Mesodermal cell (in vitro differentiated cells): ENCODE results near the gene LAMTOR2.
"Not testable (repeated sequence)": the region's sequence is repeated elsewhere in the genome, so short reads cannot be mapped to it uniquely, and the experiment has no call there.

Experiments used
- H3K27ac ChIP-seq: 2 replicates; pipeline ENCODE4 v1.7.0; 2013; ENCODE audit warnings: mild to moderate bottlenecking, low read depth, low read length, moderate library complexity; ENCODE audit not compliant: severe bottlenecking
- H3K36me3 ChIP-seq: 2 replicates; pipeline ENCODE4 v1.7.1; 2013; ENCODE audit warnings: mild to moderate bottlenecking, low read length, moderate library complexity; ENCODE audit not compliant: control insufficient read depth, insufficient read depth
- H3K4me1 ChIP-seq: one replicate; pipeline ENCODE4 v1.7.1; 2013; ENCODE audit warnings: mild to moderate bottlenecking, low read length; ENCODE audit not compliant: insufficient read depth, control insufficient read depth, poor library complexity, severe bottlenecking
- H3K4me3 ChIP-seq: 2 replicates; pipeline ENCODE4 v1.7.0; 2013; ENCODE audit warnings: low read length, control low read depth, mild to moderate bottlenecking; ENCODE audit not compliant: insufficient read depth, poor library complexity, severe bottlenecking; ENCODE audit errors: extremely low read depth
- H3K9me3 ChIP-seq: 2 replicates; pipeline ENCODE4 v1.7.1; 2013; ENCODE audit warnings: mild to moderate bottlenecking, low read length, moderate library complexity; ENCODE audit not compliant: control insufficient read depth
- WGBS, 2 experiments: methylation state at CpG; one replicate each; pipeline ENCODE4 v1.1.5; 2013; ENCODE audit warnings: missing lambda C conversion rate in 2 of 2; ENCODE audit not compliant: insufficient coverage in 2 of 2; 5-methylcytosine and 5-hydroxymethylcytosine counted together

The LAMTOR2 gene

GRCh38 chr1:156067262-156067661 is 12.7 kb downstream of the LAMTOR2 start:
- Histone ChIP-seq H3K9me3 (no peaks in the 10 kb centered on the region), H3K4me3 (no peak overlapping the region), H3K4me1 (no peaks in the 10 kb centered on the region), H3K27ac (no peak overlapping the region), H3K36me3 (peaks cover under 1% of the 10 kb centered on the region)
- WGBS, 2 experiments, result 81 to 89% methylated on average over 2 of the region's 2 CpGs

- Histone ChIP-seq H3K9me3 (no peaks in the 10 kb centered on the region), H3K27ac (no peak overlapping the region), H3K4me1 (peaks cover 10% of the 10 kb centered on the region), H3K36me3 (peaks cover 19% of the 10 kb centered on the region), H3K4me3 (no peak overlapping the region)
- WGBS, 2 experiments, result 93 to 95% methylated on average over 3 of the region's 3 CpGs
Measured at GRCh38 chr1:156069490-156070455, 15.2 kb downstream of the LAMTOR2 start.

GRCh38 chr1:156070548-156070947 is 16.0 kb downstream of the LAMTOR2 start:
- peaks cover 18% of the 10 kb centered on the region for H3K4me1 ChIP-seq

GRCh38 chr1:156071332-156071816 is 16.8 kb downstream of the LAMTOR2 start:
- H3K27ac ChIP-seq, H3K4me3 ChIP-seq, H3K9me3 ChIP-seq: not testable (repeated sequence)
- WGBS, 2 experiments, result 95 to 100% methylated on average over 4 to 7 of the region's 7 CpGs
- H3K4me1 ChIP-seq, result peaks cover 26% of the 10 kb centered on the region
- peaks cover 35% of the 10 kb centered on the region for H3K36me3 ChIP-seq

More at GRCh38 chr1:156070548-156070947, 16.0 kb downstream of the LAMTOR2 start:
- 89 to 100% methylated on average over 1 to 4 of the region's 4 CpGs for WGBS, 2 experiments
- Histone ChIP-seq H3K9me3 (no peaks in the 10 kb centered on the region), H3K4me3 (no peak overlapping the region), H3K36me3 (peaks cover 27% of the 10 kb centered on the region), H3K27ac (peak overlapping the region; percentile 1)

GRCh38 chr1:156072251-156072650 is 17.7 kb downstream of the LAMTOR2 start:
- Histone ChIP-seq H3K9me3 (no peaks in the 10 kb centered on the region), H3K27ac (no peak overlapping the region), H3K4me3 (no peak overlapping the region), H3K4me1 (peaks cover 35% of the 10 kb centered on the region), H3K36me3 (peaks cover 44% of the 10 kb centered on the region)
- 82 to 94% methylated on average over 2 to 3 of the region's 6 CpGs for WGBS, 2 experiments

GRCh38 chr1:156073110-156073687 is 18.6 kb downstream of the LAMTOR2 start:
- peaks cover 39% of the 10 kb centered on the region for H3K4me1 ChIP-seq

GRCh38 chr1:156073740-156074139 is 19.2 kb downstream of the LAMTOR2 start:
- H3K4me1 ChIP-seq, result peaks cover 44% of the 10 kb centered on the region
- no peak overlapping the region for H3K27ac ChIP-seq
- H3K9me3 ChIP-seq, result no peaks in the 10 kb centered on the region
- H3K36me3 ChIP-seq, result peaks cover 57% of the 10 kb centered on the region
- H3K4me3 ChIP-seq, result no peak overlapping the region
- 0% methylated on average over 1 of the region's 5 CpGs; no CpG with 5 or more reads in 1 of the 2 experiments for WGBS, 2 experiments

More at GRCh38 chr1:156073110-156073687, 18.6 kb downstream of the LAMTOR2 start:
- no peak overlapping the region for H3K4me3 ChIP-seq
- peak overlapping the region; percentile 36 for H3K27ac ChIP-seq
- peaks cover 53% of the 10 kb centered on the region for H3K36me3 ChIP-seq
- no peaks in the 10 kb centered on the region for H3K9me3 ChIP-seq
- 0% methylated on average over 1 of the region's 1 CpG for WGBS, 2 experiments

- no peak overlapping the region for H3K4me3 ChIP-seq
Measured at GRCh38 chr1:156074661-156075060, 20.1 kb downstream of the LAMTOR2 start.

GRCh38 chr1:156075162-156075561 is 20.6 kb downstream of the LAMTOR2 start:
- H3K36me3 ChIP-seq, result peaks cover 69% of the 10 kb centered on the region
- 43 to 44% methylated on average over 1 of the region's 3 CpGs for WGBS, 2 experiments
- H3K4me1 ChIP-seq, result peaks cover 46% of the 10 kb centered on the region
- peak overlapping the region; percentile 29 for H3K27ac ChIP-seq
- H3K9me3 ChIP-seq, result no peaks in the 10 kb centered on the region
- no peak overlapping the region for H3K4me3 ChIP-seq

More at GRCh38 chr1:156074661-156075060, 20.1 kb downstream of the LAMTOR2 start:
- H3K4me1 ChIP-seq, result peaks cover 46% of the 10 kb centered on the region
- peak overlapping the region; percentile 10 for H3K27ac ChIP-seq
- 70 to 100% methylated on average over 2 of the region's 8 CpGs for WGBS, 2 experiments
- no peaks in the 10 kb centered on the region for H3K9me3 ChIP-seq
- H3K36me3 ChIP-seq, result peaks cover 64% of the 10 kb centered on the region

GRCh38 chr1:156075775-156076204 is 21.2 kb downstream of the LAMTOR2 start:
- H3K27ac ChIP-seq, result peak overlapping the region; percentile 41
- 58% methylated on average over 2 of the region's 4 CpGs; no CpG with 5 or more reads in 1 of the 2 experiments for WGBS, 2 experiments
- H3K4me3 ChIP-seq, result no peak overlapping the region
- no peaks in the 10 kb centered on the region for H3K9me3 ChIP-seq
- H3K4me1 ChIP-seq, result peaks cover 46% of the 10 kb centered on the region
- H3K36me3 ChIP-seq, result peaks cover 70% of the 10 kb centered on the region
